ENCODE data around the gene OPCML.

The OPCML gene

GRCh38 chr11:133383201-133383600 is 149.1 kb downstream of the OPCML start:
- no peak for TF ChIP-seq CTCF (IDR thresholded peaks at IDR 0.05; ENCODE audit: control insufficient read depth, insufficient read depth, low read depth, low read length, missing control alignments)
- DNase-seq (ENCODE audit: low read depth), result no peak

GRCh38 chr11:133382131-133382812 is 150.0 kb downstream of the OPCML start:
- TF ChIP-seq CTCF (IDR thresholded peaks at IDR 0.05; ENCODE audit: control insufficient read depth, insufficient read depth, low read depth, low read length, missing control alignments), result no peak

More at GRCh38 chr11:133383201-133383600, 149.1 kb downstream of the OPCML start:
- H3K4me3 ChIP-seq (ENCODE audit: control insufficient read depth, low read depth, low read length), result no peak overlapping the region

GRCh38 chr11:133381761-133382130 is 150.6 kb downstream of the OPCML start:
- no peak for TF ChIP-seq CTCF (IDR thresholded peaks at IDR 0.05; ENCODE audit: control insufficient read depth, insufficient read depth, low read depth, low read length, missing control alignments)
- DNase-seq (ENCODE audit: low read depth), result no peak

More at GRCh38 chr11:133382131-133382812, 150.0 kb downstream of the OPCML start:
- no peak for DNase-seq (ENCODE audit: low read depth)
- H3K4me3 ChIP-seq (ENCODE audit: control insufficient read depth, low read depth, low read length), result no peak overlapping the region

GRCh38 chr11:133366147-133366546 is 166.2 kb downstream of the OPCML start:
- DNase-seq (ENCODE audit: low read depth), result no peak
- no peak for TF ChIP-seq CTCF (IDR thresholded peaks at IDR 0.05; ENCODE audit: control insufficient read depth, insufficient read depth, low read depth, low read length, missing control alignments)
- no peak overlapping the region for H3K4me3 ChIP-seq (ENCODE audit: control insufficient read depth, low read depth, low read length)

More at GRCh38 chr11:133381761-133382130, 150.6 kb downstream of the OPCML start:
- H3K4me3 ChIP-seq (ENCODE audit: control insufficient read depth, low read depth, low read length), result no peak overlapping the region

- no peak for DNase-seq (ENCODE audit: low read depth)
- TF ChIP-seq CTCF (IDR thresholded peaks at IDR 0.05; ENCODE audit: control insufficient read depth, insufficient read depth, low read depth, low read length, missing control alignments), result no peak
- no peak overlapping the region for H3K4me3 ChIP-seq (ENCODE audit: control insufficient read depth, low read depth, low read length)
Measured at GRCh38 chr11:133362916-133363315, 169.4 kb downstream of the OPCML start.

- TF ChIP-seq CTCF (IDR thresholded peaks at IDR 0.05; ENCODE audit: control insufficient read depth, insufficient read depth, low read depth, low read length, missing control alignments), result no peak
- no peak for DNase-seq (ENCODE audit: low read depth)
- no peak overlapping the region for H3K4me3 ChIP-seq (ENCODE audit: control insufficient read depth, low read depth, low read length)
Measured at GRCh38 chr11:133362156-133362555, 170.1 kb downstream of the OPCML start.

Measured in AG09309 (cell line).